A549 (cell line): ENCODE results near the gene RBM39. TPM values are rescaled to one million over a fixed set of nuclear protein-coding genes. Genes with fewer than 3 reads are reported as not detected.
"Not testable (repeated sequence)": the region's sequence is repeated elsewhere in the genome, so short reads cannot be mapped to it uniquely, and the experiment has no call there.

Source experiments
- ATAC-seq, 2 experiments: fragments of 200-7000 bp in 1 of 2; fragments of >200 bp in 1 of 2; cut with Nextera tagmentation in 1 of 2; cut with Tn5 transposase in 1 of 2; 3 replicates each; pipeline versions ENCODE4 v1.8.0 to v1.9.1; 2018 to 2020; ENCODE audit warnings: mild to moderate bottlenecking in 1 of 2, moderate library complexity in 1 of 2
- CTCF ChIA-PET: fragments of 300-600 bp; sonication (Branson Sonifier 250); formaldehyde crosslinking; extraction: SDS; loops from one replicate; lab custom pipeline; 2021; ENCODE audit warnings: antibody characterized with exemption, inconsistent platforms; lab: Yijun Ruan, JAX
- POLR2A ChIA-PET: fragments of 350-600 bp; formaldehyde crosslinking; extraction: SDS; loops from one replicate; lab custom pipeline; 2021; ENCODE audit warnings: antibody characterized with exemption, inconsistent platforms; lab: Yijun Ruan, JAX
- DNase-seq, 2 experiments: peaks; one replicate each; pipeline versions ENCODE4 v3.0.0 to v3.0.0-alpha.2; 2011 to 2016; ENCODE audit warnings: low read depth in 1 of 2, low spot score in 1 of 2
- FAIRE-seq: peaks from 2 replicates; lab custom pipeline; 2011; peaks lifted over from hg19 to GRCh38; lab: Jason Lieb, UNC
- H3K27ac ChIP-seq, 2 experiments: fragments of >200 bp; sonication (Bioruptor Twin); formaldehyde crosslinking; 3 replicates each; pipeline ENCODE4 v1.5.1; 2016 to 2017
- H3K4me1 ChIP-seq: fragments of >200 bp; sonication (Bioruptor Twin); formaldehyde crosslinking; 3 replicates; pipeline ENCODE4 v1.6.1; 2016
- H3K4me2 ChIP-seq: fragments of >200 bp; sonication (Bioruptor Twin); formaldehyde crosslinking; 3 replicates; pipeline ENCODE4 v1.6.1; 2016
- H3K4me3 ChIP-seq: fragments of >200 bp; sonication (Bioruptor Twin); formaldehyde crosslinking; 3 replicates; pipeline ENCODE4 v1.5.1; 2016
- H3K9me3 ChIP-seq: fragments of >200 bp; sonication (Bioruptor Twin); formaldehyde crosslinking; 3 replicates; pipeline ENCODE4 v1.6.1; 2016
- BHLHE40 ChIP-seq: IDR thresholded peaks from 2 replicates; pipeline ENCODE4 v1.6.1; 2012; ENCODE audit warnings: low read depth, low read length, inconsistent platforms
- CHD2 ChIP-seq: fragments of 150-350 bp; IDR thresholded peaks from 2 replicates; pipeline ENCODE4 v1.6.1; 2014; ENCODE audit warnings: low read length; ENCODE audit not compliant: partially characterized antibody
- EHF ChIP-seq: fragments of 250-450 bp; sonication (Bioruptor Pico); IDR thresholded peaks from 2 replicates; pipeline ENCODE4 v1.5.0; 2020; ENCODE audit warnings: mild to moderate bottlenecking
- ELK1 ChIP-seq: fragments of 150-350 bp; IDR thresholded peaks from 2 replicates; pipeline ENCODE4 v1.6.1; 2014; ENCODE audit warnings: low read depth, mild to moderate bottlenecking, low read length
- GATA3 ChIP-seq: IDR thresholded peaks from 2 replicates; pipeline ENCODE4 v1.6.1; 2012; ENCODE audit warnings: borderline replicate concordance
- HMGXB4 ChIP-seq: fragments of 250-450 bp; sonication (Bioruptor Pico); IDR thresholded peaks from 2 replicates; pipeline ENCODE4 v1.5.0; 2021; ENCODE audit warnings: mild to moderate bottlenecking, moderate library complexity, borderline replicate concordance
- KDM1A ChIP-seq: fragments of 200-600 bp; sonication (generic); IDR thresholded peaks from 2 replicates; pipeline ENCODE4 v1.6.1; 2016; ENCODE audit warnings: low read depth, mild to moderate bottlenecking
- MAFK ChIP-seq: fragments of 450-650 bp; IDR thresholded peaks from 2 replicates; pipeline ENCODE4 v1.6.1; 2014; ENCODE audit not compliant: partially characterized antibody
- NFE2L2 ChIP-seq: fragments of 150-350 bp; conservative IDR thresholded peaks from 2 replicates; pipeline ENCODE4 v1.6.1; 2014; ENCODE audit warnings: low read length
- NR3C1 ChIP-seq: fragments of >200 bp; sonication (Bioruptor Twin); formaldehyde crosslinking; IDR thresholded peaks from 3 replicates; pipeline ENCODE4 v1.6.1; 2017
- RAD21 ChIP-seq, 2 experiments: fragments of >200 bp in 1 of 2; sonication (Bioruptor Twin) in 1 of 2; formaldehyde crosslinking in 1 of 2; IDR thresholded peaks in 1 of 2; conservative IDR thresholded peaks in 1 of 2; 2 replicates in 1 of 2; 3 replicates in 1 of 2; pipeline ENCODE4 v1.6.1; 2012 to 2018; ENCODE audit warnings: inconsistent platforms in 1 of 2
- RCOR1 ChIP-seq: fragments of 150-350 bp; IDR thresholded peaks from 2 replicates; pipeline ENCODE4 v1.6.1; 2014; ENCODE audit warnings: antibody characterized with exemption, low read length, low read depth
- REST ChIP-seq: fragments of 200-600 bp; sonication (generic); IDR thresholded peaks from 2 replicates; pipeline ENCODE4 v1.6.1; 2016; ENCODE audit warnings: antibody characterized with exemption, mild to moderate bottlenecking, moderate library complexity
- RFX5 ChIP-seq: fragments of 450-650 bp; IDR thresholded peaks from 2 replicates; pipeline ENCODE4 v1.7.1; 2014; ENCODE audit warnings: antibody characterized with exemption, mild to moderate bottlenecking, moderate library complexity
- RNF2 ChIP-seq: fragments of 200-600 bp; sonication (generic); IDR thresholded peaks from 2 replicates; pipeline ENCODE4 v1.6.1; 2016; ENCODE audit warnings: low read depth, mild to moderate bottlenecking, antibody characterized with exemption, moderate library complexity, borderline replicate concordance
- TP53 ChIP-seq: fragments of 250-450 bp; sonication (Bioruptor Pico); IDR thresholded peaks from 2 replicates; pipeline ENCODE4 v1.5.0; 2021; ENCODE audit warnings: mild to moderate bottlenecking, moderate library complexity
- WGBS: methylation state at CpG from one replicate; pipeline ENCODE4 v1.1.6; 2017; ENCODE audit errors: missing lambda C conversion rate; 5-methylcytosine and 5-hydroxymethylcytosine counted together
- polyA plus RNA-seq, 4 experiments: library from polyadenylated mRNA; depleted of rRNA in 3 of 4; stranded (reverse); fragments of >200 nt; fragmentation: RNase III in 1 of 4; extraction: RNeasy Plus Mini Kit Qiagen cat#74134 plus additional on column Dnase treatment in 1 of 4; gene quantifications; 2 replicates in 3 of 4; 3 replicates in 1 of 4; pipeline ENCODE4 v1.2.3, GENCODE V29; 2011 to 2017
- TF ChIP-seq, protein P1 (sequence below): fragments of >200 bp; sonication (Bioruptor Twin); formaldehyde crosslinking; IDR thresholded peaks from 2 replicates; pipeline ENCODE4 v1.6.1; 2016

Gene RBM39
- polyA plus RNA-seq, 2 of the 4 experiments (the other 2 are of a cell fraction) = 127 to 212 TPM

DNA sequence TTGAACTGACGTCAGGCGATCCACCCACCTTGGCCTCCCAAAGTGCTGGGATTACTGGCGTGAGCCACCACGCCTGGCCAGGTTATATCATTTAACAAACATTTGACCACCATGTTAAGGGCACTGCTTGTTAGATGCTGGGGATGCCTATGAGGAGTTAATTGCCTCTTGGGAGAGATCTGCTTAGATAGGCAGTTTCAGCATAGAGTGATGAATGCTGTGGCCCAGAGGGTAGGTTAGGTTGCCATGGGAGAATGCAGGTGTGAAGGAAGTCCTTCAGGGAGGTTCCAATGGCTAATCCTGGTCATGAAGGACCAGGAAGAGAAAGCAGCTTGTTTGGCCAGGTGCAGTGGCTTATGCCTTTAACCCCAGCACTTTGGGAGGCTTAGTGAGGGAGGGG lies 46.7 kb upstream of the RBM39 start:
- Histone ChIP-seq H3K4me2 (no peak overlapping the region), H3K4me1 (peaks cover 11% of the 10 kb centered on the region), H3K27ac (no peak overlapping the region), H3K9me3 (no peaks in the 10 kb centered on the region), H3K4me3 (no peak overlapping the region)
- DNase-seq (no peak), ATAC-seq (no peak), FAIRE-seq (no peak)
- CTCF ChIA-PET = interaction anchor here (1.4 kb wide), 1 partner anchor 95 kb away, joined by 4 read pairs; no protein-coding TSS in a partner anchor
- POLR2A ChIA-PET = no interaction called here
- 92% methylated on average over 4 of the region's 4 CpGs for WGBS
- TF ChIP-seq EHF (CRISPR knock-in tag) (no peak), MAFK (peak; percentile 45)

GRCh38 chr20:35785541-35785940 lies 43.5 kb upstream of the RBM39 start:
- FAIRE-seq, POLR2A ChIA-PET, ATAC-seq, H3K4me1 ChIP-seq, H3K9me3 ChIP-seq, H3K4me2 ChIP-seq, H3K4me3 ChIP-seq, DNase-seq, H3K27ac ChIP-seq: not testable (repeated sequence)
- CTCF ChIA-PET = interaction anchor here (1.1 to 1.2 kb wide), 2 partner anchors 11 to 109 kb away, joined by 3 to 4 read pairs; no protein-coding TSS in a partner anchor
- WGBS = 95% methylated on average over 4 of the region's 4 CpGs

GRCh38 chr20:35783811-35784210 lies 41.8 kb upstream of the RBM39 start:
- FAIRE-seq, POLR2A ChIA-PET, CTCF ChIA-PET: not testable (repeated sequence)

DNA sequence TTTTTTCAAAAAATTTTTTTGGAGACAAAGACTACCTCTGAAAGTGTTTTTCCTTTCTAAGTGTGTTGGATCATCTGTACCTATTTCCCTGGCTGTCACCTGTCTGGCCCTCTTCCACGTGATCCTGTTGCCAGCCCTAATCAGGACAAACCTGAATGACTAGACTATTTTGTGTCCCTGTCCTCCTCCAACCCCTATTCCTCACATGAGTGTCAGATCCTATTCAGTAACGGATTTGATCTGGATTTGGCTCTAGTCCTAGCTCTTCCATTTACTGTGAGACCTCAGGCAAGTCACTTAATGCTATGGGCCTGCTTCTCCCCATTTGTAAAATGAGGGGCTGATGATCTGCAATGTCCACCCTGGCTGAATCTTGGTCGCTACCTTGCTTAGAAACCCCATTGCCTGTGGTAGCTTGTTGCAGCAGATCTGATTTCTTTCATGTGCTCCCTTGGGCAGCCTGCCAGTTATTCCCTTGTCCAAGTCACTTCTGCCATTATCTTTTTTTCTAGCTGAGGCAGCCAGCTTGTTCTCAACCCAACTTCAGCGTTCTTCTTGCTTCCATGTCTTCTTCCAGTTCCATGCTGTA lies 34.5 kb upstream of the RBM39 start:
- peak in 1 of 2 experiments; percentile 8 for DNase-seq
- TF ChIP-seq BHLHE40 (no peak), CHD2 (no peak), HMGXB4 (CRISPR knock-in tag) (no peak), NFE2L2 (no peak), ELK1 (no peak), KDM1A (no peak), RFX5 (no peak), RNF2 (no peak), REST (no peak), RCOR1 (no peak), MAFK (no peak), GATA3 (no peak), NR3C1 (no peak), TP53 (CRISPR knock-in tag) (no peak), RAD21 (conservative IDR thresholded peaks at IDR 0.05 in 1 of 2, IDR thresholded peaks at IDR 0.05 in 1 of 2) (no peak)
- TF ChIP-seq, protein P1, sequence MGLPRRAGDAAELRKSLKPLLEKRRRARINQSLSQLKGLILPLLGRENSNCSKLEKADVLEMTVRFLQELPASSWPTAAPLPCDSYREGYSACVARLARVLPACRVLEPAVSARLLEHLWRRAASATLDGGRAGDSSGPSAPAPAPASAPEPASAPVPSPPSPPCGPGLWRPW = no peak
- no peak overlapping the region for H3K27ac ChIP-seq
- no peak for ATAC-seq
- H3K4me3 ChIP-seq = no peak overlapping the region
- H3K9me3 ChIP-seq = no peaks in the 10 kb centered on the region
- POLR2A ChIA-PET = interaction anchor here (1.6 kb wide), 1 partner anchor 34 kb away, joined by 5 read pairs; the partner anchor contains the start of gene RBM39
- 90% methylated on average over 4 of the region's 4 CpGs for whole genome bisulfite sequencing
- no peak overlapping the region for H3K4me2 ChIP-seq
- CTCF ChIA-PET = interaction anchor here (1.4 to 1.6 kb wide), 2 partner anchors 33 to 108 kb away, joined by 5 to 8 read pairs; no protein-coding TSS in a partner anchor
- H3K4me1 ChIP-seq = peaks cover 22% of the 10 kb centered on the region; the same call in 2 of the 3 replicates
- no peak for FAIRE-seq

More at GRCh38 chr20:35783811-35784210, 41.8 kb upstream of the RBM39 start:
- not testable (repeated sequence) for H3K4me1 ChIP-seq, DNase-seq, H3K27ac ChIP-seq, H3K9me3 ChIP-seq, ATAC-seq, H3K4me3 ChIP-seq, H3K4me2 ChIP-seq
- WGBS = 95% methylated on average over 12 of the region's 12 CpGs
